ENCODE measurements around the gene AIDA. TPM values are rescaled to one million over a fixed set of nuclear protein-coding genes. Genes with fewer than 3 reads are reported as not detected.

The AIDA gene
- total RNA-seq, 4 donors from 2014 or later = 25.8 to 41.4 (median 36.4) TPM

GRCh38 chr1:222716393-222716792 lies 4.1 kb upstream of the AIDA start:
- in situ Hi-C loops (cut with MboI; ENCODE audit: low pct_ligation_motif_present in 1 of 4, low pct_unique_long_range_greater_than_20kb in 1 of 4, low sequenced_read_pairs in 3 of 4) = loop anchor here in 1 of 4 donors (10.0 kb wide), 1 partner anchor 62 kb away; no protein-coding TSS in a partner anchor
- intact Hi-C loops (cut with DNase I; ENCODE audit: low total_unique reads) = no loop called here
- peaks cover 4 to 10% (median 5%) of the 10 kb centered on the region in 4 donors for H3K4me1 ChIP-seq
- 89 to 100% methylated on average over 2 of the region's 2 CpGs for WGBS, 2 donors (ENCODE audit: low coverage in 1 of 2)
- no peaks in the 10 kb centered on the region for H3K27me3 ChIP-seq
- H3K36me3 ChIP-seq = peaks cover 0 to 47% (median 20%) of the 10 kb centered on the region in 4 donors
- H3K9me3 ChIP-seq = no peaks in the 10 kb centered on the region
- no peak overlapping the region for H3K27ac ChIP-seq
- H3K4me3 ChIP-seq = no peak overlapping the region
- no peak for DNase-seq
- TF ChIP-seq, protein P1, sequence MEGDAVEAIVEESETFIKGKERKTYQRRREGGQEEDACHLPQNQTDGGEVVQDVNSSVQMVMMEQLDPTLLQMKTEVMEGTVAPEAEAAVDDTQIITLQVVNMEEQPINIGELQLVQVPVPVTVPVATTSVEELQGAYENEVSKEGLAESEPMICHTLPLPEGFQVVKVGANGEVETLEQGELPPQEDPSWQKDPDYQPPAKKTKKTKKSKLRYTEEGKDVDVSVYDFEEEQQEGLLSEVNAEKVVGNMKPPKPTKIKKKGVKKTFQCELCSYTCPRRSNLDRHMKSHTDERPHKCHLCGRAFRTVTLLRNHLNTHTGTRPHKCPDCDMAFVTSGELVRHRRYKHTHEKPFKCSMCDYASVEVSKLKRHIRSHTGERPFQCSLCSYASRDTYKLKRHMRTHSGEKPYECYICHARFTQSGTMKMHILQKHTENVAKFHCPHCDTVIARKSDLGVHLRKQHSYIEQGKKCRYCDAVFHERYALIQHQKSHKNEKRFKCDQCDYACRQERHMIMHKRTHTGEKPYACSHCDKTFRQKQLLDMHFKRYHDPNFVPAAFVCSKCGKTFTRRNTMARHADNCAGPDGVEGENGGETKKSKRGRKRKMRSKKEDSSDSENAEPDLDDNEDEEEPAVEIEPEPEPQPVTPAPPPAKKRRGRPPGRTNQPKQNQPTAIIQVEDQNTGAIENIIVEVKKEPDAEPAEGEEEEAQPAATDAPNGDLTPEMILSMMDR (IDR thresholded peaks at IDR 0.05) = no peak
- TF ChIP-seq EP300 (IDR thresholded peaks at IDR 0.05; ENCODE audit: low read depth) (no peak), POLR2AphosphoS5 (IDR thresholded peaks at IDR 0.05) (no peak), POLR2A (IDR thresholded peaks at IDR 0.05) (no peak)

DNA sequence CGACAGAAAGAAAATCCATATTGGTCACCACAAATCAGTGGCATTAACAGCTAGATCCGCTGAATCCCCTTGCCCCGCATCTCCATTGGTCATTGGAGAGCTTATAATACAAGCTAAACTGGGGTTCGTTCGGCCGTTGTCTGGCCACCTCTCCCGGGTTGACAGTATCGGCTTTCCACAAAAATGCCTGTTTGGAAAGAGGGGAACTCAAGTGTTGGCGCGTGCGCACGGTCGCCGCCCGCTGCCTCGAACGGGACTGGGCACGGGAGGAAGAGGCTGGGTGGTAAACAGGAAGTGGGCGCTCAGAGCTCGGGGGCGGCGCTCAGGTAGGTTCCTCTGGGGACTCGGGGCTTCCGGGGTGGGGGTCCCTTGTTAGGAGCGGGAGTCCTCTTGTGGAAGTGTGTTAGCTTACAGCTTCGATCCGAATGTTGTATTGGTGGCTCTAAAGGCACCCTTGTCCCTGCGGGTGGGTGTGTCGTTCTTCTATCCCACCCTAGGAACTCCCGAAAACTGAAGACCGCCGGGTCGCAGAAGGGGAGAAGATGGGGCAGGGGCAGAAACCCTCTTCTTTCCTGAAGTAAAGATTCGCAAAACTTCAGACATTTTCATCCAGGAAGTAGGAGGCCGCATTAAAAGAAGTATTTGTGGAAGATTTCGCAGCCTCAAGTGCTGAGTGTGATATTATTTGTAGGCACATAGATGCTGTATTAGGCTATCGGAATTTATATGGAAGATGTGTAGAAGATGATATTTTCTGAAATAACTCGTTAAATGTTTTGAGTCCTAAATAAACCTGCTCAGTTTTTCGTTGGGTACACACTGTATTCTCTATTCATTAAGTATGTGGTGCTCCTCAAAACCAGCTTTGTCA lies 1.0 kb upstream of the AIDA start:
- Histone ChIP-seq H3K9me3 (no peaks in the 10 kb centered on the region), H3K27ac (peak overlapping the region; percentile 94 to 99 (median 96)), H3K4me1 (peaks cover 15 to 35% (median 18%) of the 10 kb centered on the region in 4 donors), H3K4me3 (peak overlapping the region; percentile 65 to 90 (median 74)), H3K36me3 (peaks cover 0 to 20% (median 6%) of the 10 kb centered on the region in 4 donors), H3K27me3 (no peaks in the 10 kb centered on the region)
- intact Hi-C loops (cut with DNase I; ENCODE audit: low total_unique reads) (no loop called here), in situ Hi-C loops (cut with MboI; ENCODE audit: low pct_ligation_motif_present in 1 of 4, low pct_unique_long_range_greater_than_20kb in 1 of 4, low sequenced_read_pairs in 3 of 4) (loop anchor here in 1 of 4 donors (10.0 kb wide), 1 partner anchor 59 kb away; no protein-coding TSS in a partner anchor)
- WGBS, 2 donors (ENCODE audit: low coverage in 1 of 2) = 0% methylated on average over 14 to 39 of the region's 39 CpGs
- TF ChIP-seq POLR2AphosphoS5 (IDR thresholded peaks at IDR 0.05) = peak; percentile 81 to 86 (median 81)
- TF ChIP-seq EP300 (IDR thresholded peaks at IDR 0.05; ENCODE audit: low read depth) = no peak
- TF ChIP-seq, protein P1 (IDR thresholded peaks at IDR 0.05) = no peak
- TF ChIP-seq POLR2A (IDR thresholded peaks at IDR 0.05) = peak; percentile 68
- DNase-seq = peak; percentile 95

DNA sequence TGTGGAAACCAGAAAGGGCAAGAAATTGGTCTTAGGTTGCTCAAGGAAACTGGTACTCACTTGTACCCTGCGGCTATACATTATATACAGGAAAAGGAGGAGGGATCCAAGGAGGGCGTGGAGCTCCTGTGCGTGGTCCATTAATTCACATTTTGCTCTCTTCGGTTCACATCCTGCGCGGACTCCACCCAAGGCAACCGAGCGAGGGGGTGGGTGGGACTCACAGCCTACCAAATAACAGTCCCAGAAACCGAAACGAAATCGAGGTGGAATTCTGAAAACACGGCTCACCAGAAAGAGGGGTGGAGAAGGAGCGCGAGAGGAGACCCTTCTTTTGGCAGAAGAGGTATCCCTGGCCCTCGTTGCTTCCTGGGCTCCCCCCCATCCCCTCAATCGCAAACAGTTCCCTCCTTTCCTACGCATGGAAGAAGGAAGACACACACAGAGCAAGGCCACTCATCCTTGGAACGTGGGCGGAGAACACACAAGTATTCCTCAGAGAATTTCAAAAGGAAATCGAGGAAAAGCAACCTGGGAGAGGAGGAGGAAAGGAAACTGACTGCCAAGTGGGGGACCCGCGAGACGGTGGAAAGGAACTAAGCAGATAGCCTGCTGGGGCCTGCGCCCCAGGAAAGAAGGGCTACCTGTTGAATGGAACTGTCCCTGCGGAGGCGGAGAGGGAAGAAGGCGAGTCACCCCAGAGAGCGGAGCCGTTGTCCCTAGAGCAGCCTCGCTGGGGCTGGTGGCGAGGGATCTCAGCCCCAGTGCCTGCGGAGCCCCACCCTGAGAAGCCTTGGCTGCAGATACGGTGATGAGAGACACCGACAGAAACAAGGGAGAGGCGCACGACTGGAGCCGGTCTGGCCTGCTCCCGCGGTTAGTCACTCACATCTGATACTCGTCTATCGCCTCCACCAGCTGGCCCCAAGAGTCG lies 705 bp downstream of the AIDA start:
- H3K36me3 ChIP-seq = peaks cover 0 to 14% (median 0%) of the 10 kb centered on the region in 4 donors
- DNase-seq = peak; percentile 66
- in situ Hi-C loops (cut with MboI; ENCODE audit: low pct_ligation_motif_present in 1 of 4, low pct_unique_long_range_greater_than_20kb in 1 of 4, low sequenced_read_pairs in 3 of 4) (loop anchor here in 1 of 4 donors (10.0 kb wide), 1 partner anchor 57 kb away; no protein-coding TSS in a partner anchor), intact Hi-C loops (cut with DNase I; ENCODE audit: low total_unique reads) (no loop called here)
- TF ChIP-seq, protein P1 (IDR thresholded peaks at IDR 0.05) = no peak
- TF ChIP-seq EP300 (IDR thresholded peaks at IDR 0.05; ENCODE audit: low read depth) (no peak), POLR2AphosphoS5 (IDR thresholded peaks at IDR 0.05) (no peak), POLR2A (IDR thresholded peaks at IDR 0.05) (no peak)
- no peaks in the 10 kb centered on the region for H3K9me3 ChIP-seq
- whole genome bisulfite sequencing, 2 donors (ENCODE audit: low coverage in 1 of 2) = 0 to 1% methylated on average over 13 to 40 of the region's 42 CpGs
- H3K4me1 ChIP-seq = peaks cover 15 to 35% (median 18%) of the 10 kb centered on the region in 4 donors
- peak overlapping the region; percentile 65 to 90 (median 74) for H3K4me3 ChIP-seq
- peak overlapping the region; percentile 94 to 99 (median 96) for H3K27ac ChIP-seq
- H3K27me3 ChIP-seq = no peaks in the 10 kb centered on the region
